GM23338 (cell line): ENCODE measurements around the gene SMAD1. TPM values are rescaled to one million over a fixed set of nuclear protein-coding genes. Genes with fewer than 3 reads are reported as not detected.

Source experiments
- ATAC-seq: fragments of 200-7000 bp; cut with Tn5 transposase; 3 replicates; pipeline ENCODE4 v1.9.1; 2020
- DNase-seq: peaks from one replicate; pipeline ENCODE4 v3.0.0-alpha.2; 2015; ENCODE audit warnings: low spot score
- H2AFZ ChIP-seq: fragments of 200-600 bp; sonication (generic); 2 replicates; pipeline ENCODE4 v1.8.0; 2016; ENCODE audit warnings: antibody characterized with exemption, mild to moderate bottlenecking, moderate library complexity
- H3F3A ChIP-seq: fragments of 200-600 bp; sonication (generic); replicated peaks from 2 replicates; pipeline ENCODE4 v1.8.0; 2017; ENCODE audit warnings: antibody characterized with exemption, mixed run types, low read depth
- H3K27ac ChIP-seq: fragments of 200-600 bp; sonication (generic); 2 replicates; pipeline ENCODE4 v1.6.1; 2016; ENCODE audit warnings: low read depth
- H3K27me3 ChIP-seq: fragments of 200-600 bp; sonication (generic); 2 replicates; pipeline ENCODE4 v1.8.0; 2016; ENCODE audit warnings: mild to moderate bottlenecking, mixed run types, moderate library complexity; ENCODE audit not compliant: insufficient read depth
- H3K36me3 ChIP-seq: fragments of 200-600 bp; sonication (generic); 2 replicates; pipeline ENCODE4 v1.8.0; 2016; ENCODE audit warnings: mild to moderate bottlenecking; ENCODE audit not compliant: insufficient read depth
- H3K4me1 ChIP-seq: fragments of 200-600 bp; sonication (generic); 2 replicates; pipeline ENCODE4 v1.8.0; 2016; ENCODE audit warnings: mild to moderate bottlenecking, moderate library complexity; ENCODE audit not compliant: insufficient read depth
- H3K4me2 ChIP-seq: fragments of 200-600 bp; sonication (generic); 2 replicates; pipeline ENCODE4 v1.7.1; 2017; ENCODE audit warnings: mixed run types
- H3K4me3 ChIP-seq: fragments of 200-600 bp; sonication (generic); 2 replicates; pipeline ENCODE4 v1.6.1; 2016; ENCODE audit warnings: mixed run types
- H3K79me2 ChIP-seq: fragments of 200-600 bp; sonication (generic); replicated peaks from 2 replicates; pipeline ENCODE4 v1.8.0; 2017; ENCODE audit warnings: mild to moderate bottlenecking; ENCODE audit not compliant: insufficient read depth
- H3K9me2 ChIP-seq: fragments of 200-600 bp; sonication (generic); 2 replicates; pipeline ENCODE4 v1.8.0; 2017; ENCODE audit not compliant: insufficient read depth
- H4K20me1 ChIP-seq: fragments of 200-600 bp; sonication (generic); replicated peaks from 2 replicates; pipeline ENCODE4 v1.8.0; 2017; ENCODE audit warnings: mild to moderate bottlenecking; ENCODE audit not compliant: insufficient read depth
- H3K27ac Mint-ChIP-seq: 2 replicates; pipeline ENCODE4 v1.8.0; 2020; ENCODE audit warnings: inconsistent platforms, mild to moderate bottlenecking, moderate library complexity, mixed read lengths
- H3K27me3 Mint-ChIP-seq: 3 replicates; pipeline ENCODE4 v1.8.0; 2022; ENCODE audit warnings: low read depth, mild to moderate bottlenecking, moderate library complexity, mixed read lengths, inconsistent platforms; ENCODE audit not compliant: insufficient read depth, poor library complexity
- H3K36me3 Mint-ChIP-seq: 3 replicates; pipeline ENCODE4 v1.8.0; 2021; ENCODE audit warnings: low read depth, mild to moderate bottlenecking, inconsistent platforms, moderate library complexity, mixed read lengths
- H3K4me1 Mint-ChIP-seq: 3 replicates; pipeline ENCODE4 v1.8.0; 2020; ENCODE audit warnings: mild to moderate bottlenecking, inconsistent platforms, mixed read lengths
- H3K4me3 Mint-ChIP-seq: 3 replicates; pipeline ENCODE4 v1.8.0; 2021; ENCODE audit warnings: moderate library complexity, mild to moderate bottlenecking, inconsistent platforms, mixed read lengths
- H3K9me3 Mint-ChIP-seq: 3 replicates; pipeline ENCODE4 v1.8.0; 2020; ENCODE audit warnings: moderate library complexity, mild to moderate bottlenecking, inconsistent platforms, mixed read lengths
- CREB1 ChIP-seq: fragments of 250-450 bp; sonication (Bioruptor Pico); IDR thresholded peaks from 2 replicates; pipeline ENCODE4 v1.5.0; 2020; ENCODE audit warnings: low read depth, mild to moderate bottlenecking, moderate library complexity
- JUNB ChIP-seq: IDR thresholded peaks from one replicate; pipeline ENCODE4 v1.6.1; 2016; ENCODE audit warnings: antibody characterized with exemption; ENCODE audit not compliant: unreplicated experiment
- POLR2AphosphoS5 ChIP-seq: IDR thresholded peaks from 2 replicates; pipeline ENCODE4 v1.6.1; 2016; ENCODE audit warnings: antibody characterized with exemption, low read depth
- STAT1 ChIP-seq: IDR thresholded peaks from one replicate; pipeline ENCODE4 v1.6.1; 2016; ENCODE audit warnings: antibody characterized with exemption; ENCODE audit not compliant: unreplicated experiment
- ZNF331 ChIP-seq: fragments of 250-450 bp; sonication (Bioruptor Pico); IDR thresholded peaks from 2 replicates; pipeline ENCODE4 v1.5.0; 2020; ENCODE audit warnings: low read depth, mild to moderate bottlenecking, moderate library complexity
- polyA plus RNA-seq: library from polyadenylated mRNA; unstranded; fragments of >200 nt; fragmentation: Nextera tagmentation; extraction: Ambion mirVana; gene quantifications from 2 replicates; pipeline ENCODE4 v1.2.1, GENCODE V29; 2016
- total RNA-seq: library from RNA; depleted of rRNA; stranded (reverse); fragments of >200 nt; shearing (Covaris generic); gene quantifications from 2 replicates; pipeline ENCODE4 v1.2.3, GENCODE V29; 2014
- TF ChIP-seq, protein P1 (sequence below): IDR thresholded peaks from 2 replicates; pipeline ENCODE4 v1.6.1; 2016; ENCODE audit warnings: antibody characterized with exemption
- TF ChIP-seq, protein P2 (sequence below): IDR thresholded peaks from one replicate; pipeline ENCODE4 v1.6.1; 2018; ENCODE audit warnings: antibody characterized with exemption; ENCODE audit not compliant: unreplicated experiment

SMAD1 gene
- total and polyA plus RNA-seq, 2 experiments from 2014 or later: 19.8 to 33.6 TPM

GRCh38 chr4:145524552-145524951 is 42.9 kb downstream of the SMAD1 start (continued):
- TF ChIP-seq, protein P1, sequence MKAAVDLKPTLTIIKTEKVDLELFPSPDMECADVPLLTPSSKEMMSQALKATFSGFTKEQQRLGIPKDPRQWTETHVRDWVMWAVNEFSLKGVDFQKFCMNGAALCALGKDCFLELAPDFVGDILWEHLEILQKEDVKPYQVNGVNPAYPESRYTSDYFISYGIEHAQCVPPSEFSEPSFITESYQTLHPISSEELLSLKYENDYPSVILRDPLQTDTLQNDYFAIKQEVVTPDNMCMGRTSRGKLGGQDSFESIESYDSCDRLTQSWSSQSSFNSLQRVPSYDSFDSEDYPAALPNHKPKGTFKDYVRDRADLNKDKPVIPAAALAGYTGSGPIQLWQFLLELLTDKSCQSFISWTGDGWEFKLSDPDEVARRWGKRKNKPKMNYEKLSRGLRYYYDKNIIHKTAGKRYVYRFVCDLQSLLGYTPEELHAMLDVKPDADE: no peak
- no peak for TF ChIP-seq POLR2AphosphoS5
- no peak for TF ChIP-seq JUNB
- TF ChIP-seq STAT1: no peak
- TF ChIP-seq, protein P2, sequence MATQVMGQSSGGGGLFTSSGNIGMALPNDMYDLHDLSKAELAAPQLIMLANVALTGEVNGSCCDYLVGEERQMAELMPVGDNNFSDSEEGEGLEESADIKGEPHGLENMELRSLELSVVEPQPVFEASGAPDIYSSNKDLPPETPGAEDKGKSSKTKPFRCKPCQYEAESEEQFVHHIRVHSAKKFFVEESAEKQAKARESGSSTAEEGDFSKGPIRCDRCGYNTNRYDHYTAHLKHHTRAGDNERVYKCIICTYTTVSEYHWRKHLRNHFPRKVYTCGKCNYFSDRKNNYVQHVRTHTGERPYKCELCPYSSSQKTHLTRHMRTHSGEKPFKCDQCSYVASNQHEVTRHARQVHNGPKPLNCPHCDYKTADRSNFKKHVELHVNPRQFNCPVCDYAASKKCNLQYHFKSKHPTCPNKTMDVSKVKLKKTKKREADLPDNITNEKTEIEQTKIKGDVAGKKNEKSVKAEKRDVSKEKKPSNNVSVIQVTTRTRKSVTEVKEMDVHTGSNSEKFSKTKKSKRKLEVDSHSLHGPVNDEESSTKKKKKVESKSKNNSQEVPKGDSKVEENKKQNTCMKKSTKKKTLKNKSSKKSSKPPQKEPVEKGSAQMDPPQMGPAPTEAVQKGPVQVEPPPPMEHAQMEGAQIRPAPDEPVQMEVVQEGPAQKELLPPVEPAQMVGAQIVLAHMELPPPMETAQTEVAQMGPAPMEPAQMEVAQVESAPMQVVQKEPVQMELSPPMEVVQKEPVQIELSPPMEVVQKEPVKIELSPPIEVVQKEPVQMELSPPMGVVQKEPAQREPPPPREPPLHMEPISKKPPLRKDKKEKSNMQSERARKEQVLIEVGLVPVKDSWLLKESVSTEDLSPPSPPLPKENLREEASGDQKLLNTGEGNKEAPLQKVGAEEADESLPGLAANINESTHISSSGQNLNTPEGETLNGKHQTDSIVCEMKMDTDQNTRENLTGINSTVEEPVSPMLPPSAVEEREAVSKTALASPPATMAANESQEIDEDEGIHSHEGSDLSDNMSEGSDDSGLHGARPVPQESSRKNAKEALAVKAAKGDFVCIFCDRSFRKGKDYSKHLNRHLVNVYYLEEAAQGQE: no peak

- Mint-ChIP-seq H3K27ac (no peak overlapping the region), H3K9me3 (no peaks in the 10 kb centered on the region), H3K36me3 (0 out of 3 replicates have a peak, but pooled peaks cover 2% of the 10 kb centered on the region), H3K27me3 (no peaks in the 10 kb centered on the region), H3K4me3 (no peak overlapping the region), H3K4me1 (peaks cover 23% of the 10 kb centered on the region)
- ATAC-seq (peak; percentile 74), DNase-seq (no peak)
- TF ChIP-seq JUNB: no peak
- TF ChIP-seq ZNF331 (CRISPR knock-in tag): no peak
- no peak for TF ChIP-seq CREB1 (CRISPR knock-in tag)
- TF ChIP-seq, protein P1: no peak
- no peak for TF ChIP-seq STAT1
- no peaks in the 10 kb centered on the region for H3F3A ChIP-seq
- H3K36me3 ChIP-seq: no peaks in the 10 kb centered on the region
- H3K27ac ChIP-seq: 0 out of 2 replicates have a peak overlapping the region, but pooled peaks have one; percentile 5
- peak overlapping the region; percentile 30; the same call in 1 of the 2 replicates for H3K4me2 ChIP-seq
- no peaks in the 10 kb centered on the region for H4K20me1 ChIP-seq
- no peaks in the 10 kb centered on the region for H3K9me2 ChIP-seq
- H3K4me3 ChIP-seq: no peak overlapping the region
- H3K79me2 ChIP-seq: peaks cover 56% of the 10 kb centered on the region
- no peaks in the 10 kb centered on the region for H3K27me3 ChIP-seq
- H2AFZ ChIP-seq: no peak overlapping the region
- H3K4me1 ChIP-seq: peaks cover 5% of the 10 kb centered on the region; the same call in 1 of the 2 replicates
Observed at GRCh38 chr4:145525291-145525740, 43.7 kb downstream of the SMAD1 start.
